CD4-positive, alpha-beta T cell (primary cell): Measurements from ENCODE around the gene PPARD. TPM values are rescaled to one million over a fixed set of nuclear protein-coding genes. Genes with fewer than 3 reads are reported as not detected.

Experiments
- ATAC-seq: fragments of 200-7000 bp; cut with Tn5 transposase; one replicate; pipeline ENCODE4 v1.10.0; 2022; ENCODE audit warnings: mild to moderate bottlenecking; ENCODE audit not compliant: poor library complexity
- CTCF ChIA-PET: fragments of 350-600 bp; sonication (Branson Sonifier 250); formaldehyde crosslinking; loops from one replicate; lab custom pipeline; 2021; ENCODE audit warnings: antibody characterized with exemption, inconsistent platforms; lab: Charles Lee
- POLR2A ChIA-PET: fragments of 350-600 bp; sonication (Branson Sonifier 250); formaldehyde crosslinking; loops from one replicate; lab custom pipeline; 2021; ENCODE audit warnings: antibody characterized with exemption, inconsistent platforms; lab: Charles Lee
- DNase-seq, 14 experiments: peaks; one replicate each; pipeline ENCODE4 v3.0.0-alpha.2; 2013 to 2020; ENCODE audit warnings: mixed read lengths in 2 of 14
- H3K27ac ChIP-seq, 2 donors: one replicate each; pipeline versions ENCODE4 v1.5.1 to v1.7.0; 2013; ENCODE audit warnings: low read length in 2 of 2, low read depth in 1 of 2, mild to moderate bottlenecking in 1 of 2
- H3K27me3 ChIP-seq, 2 experiments: 1 replicate in 1 of 2; 2 replicates in 1 of 2; pipeline versions ENCODE4 v1.6.1 to v1.7.0; 2013; ENCODE audit warnings: low read length in 2 of 2, control low read depth in 1 of 2, mild to moderate bottlenecking in 1 of 2, moderate library complexity in 1 of 2; ENCODE audit not compliant: insufficient read depth in 2 of 2, control insufficient read depth in 1 of 2
- H3K36me3 ChIP-seq: one replicate; pipeline ENCODE4 v1.6.1; 2013; ENCODE audit warnings: low read length, control low read depth; ENCODE audit not compliant: insufficient read depth
- H3K4me1 ChIP-seq: one replicate; pipeline ENCODE4 v1.6.1; 2013; ENCODE audit warnings: low read length, control low read depth; ENCODE audit not compliant: insufficient read depth
- H3K4me3 ChIP-seq: one replicate; pipeline ENCODE4 v1.5.1; 2013; ENCODE audit warnings: mild to moderate bottlenecking, low read length, moderate library complexity
- H3K9me3 ChIP-seq, 2 experiments: 1 replicate in 1 of 2; 2 replicates in 1 of 2; pipeline versions ENCODE4 v1.6.1 to v1.7.0; 2013; ENCODE audit warnings: low read length in 2 of 2, mild to moderate bottlenecking in 2 of 2, control low read depth in 1 of 2, moderate library complexity in 1 of 2; ENCODE audit not compliant: control insufficient read depth in 1 of 2, insufficient read depth in 1 of 2
- H3K27ac Mint-ChIP-seq: one replicate; pipeline ENCODE4 v1.8.0; 2020; ENCODE audit warnings: mixed read lengths
- H3K27me3 Mint-ChIP-seq: one replicate; pipeline ENCODE4 v1.8.0; 2021; ENCODE audit warnings: mixed read lengths
- H3K36me3 Mint-ChIP-seq: one replicate; pipeline ENCODE4 v1.8.0; 2021; ENCODE audit warnings: low read depth, mixed read lengths
- H3K4me1 Mint-ChIP-seq: one replicate; pipeline ENCODE4 v1.8.0; 2021; ENCODE audit warnings: low read depth, mixed read lengths
- H3K4me3 Mint-ChIP-seq: one replicate; pipeline ENCODE4 v1.8.0; 2020; ENCODE audit warnings: mild to moderate bottlenecking, mixed read lengths
- H3K9me3 Mint-ChIP-seq: one replicate; pipeline ENCODE4 v1.8.0; 2020; ENCODE audit warnings: mixed read lengths
- CTCF ChIP-seq: fragments of 200-600 bp; IDR thresholded peaks from one replicate; pipeline ENCODE4 v1.8.0; 2022; ENCODE audit warnings: antibody characterized with exemption, mild to moderate bottlenecking
- intact Hi-C, 2 experiments: fragments of 100-400 bp; cut with DNase I in 1 of 2; cut with micrococcal nuclease in 1 of 2; formaldehyde crosslinking; loops; one replicate each; pipeline versions ENCODE4 v1.15.1 to v1.9.0; 2023 to 2025; cut with DNase I, micrococcal nuclease
- total RNA-seq, 174 experiments: library from RNA in 2 of 174; stranded (reverse) in 2 of 174; gene quantifications; one replicate each; pipeline ENCODE4 v1.2.3 and lab custom pipeline; 2021 to 2026

Gene PPARD
- total RNA-seq, 2 experiments from 2014 or later: 34.1 to 37.0 TPM

GRCh38 chr6:35295036-35295435, 47.3 kb upstream of the PPARD start:
- H3K36me3 Mint-ChIP-seq: peaks cover 86% of the 10 kb centered on the region
- Histone ChIP-seq H3K36me3 (peaks cover 63% of the 10 kb centered on the region), H3K4me3 (no peak overlapping the region), H3K4me1 (peaks cover 29% of the 10 kb centered on the region), H3K9me3 (no peaks in the 10 kb centered on the region), H3K27ac (no peak overlapping the region), H3K27me3 (no peaks in the 10 kb centered on the region)
- TF ChIP-seq CTCF: no peak
- DNase-seq (no peak), ATAC-seq (no peak)
- ChIA-PET POLR2A (interaction anchor here (9.2 kb wide), 1 partner anchor 32 kb away, joined by 94 read pairs; no protein-coding TSS in a partner anchor), CTCF (interaction anchor here (2.3 to 7.9 kb wide), 5 partner anchors 32 to 173 kb away, joined by 6 to 75 read pairs (median 23); partner anchors contain the start of genes FANCE, PPARD and RPL10A)
- peaks cover 29% of the 10 kb centered on the region for H3K4me1 Mint-ChIP-seq
- no peak overlapping the region for H3K27ac Mint-ChIP-seq
- no peaks in the 10 kb centered on the region for H3K9me3 Mint-ChIP-seq
- no peak overlapping the region for H3K4me3 Mint-ChIP-seq
- intact Hi-C loops: loop anchor here in 1 of 2 experiments (2.0 to 5.0 kb wide), 2 partner anchors 47 to 442 kb away; partner anchors contain the start of genes ARMC12 and PPARD
- no peaks in the 10 kb centered on the region for H3K27me3 Mint-ChIP-seq

GRCh38 chr6:35295521-35296315, 46.6 kb upstream of the PPARD start:
- no peak overlapping the region for H3K27ac ChIP-seq
- H3K9me3 ChIP-seq: no peaks in the 10 kb centered on the region
- no peaks in the 10 kb centered on the region for H3K9me3 Mint-ChIP-seq
- ChIA-PET POLR2A (interaction anchor here (0.9 to 9.2 kb wide), 6 partner anchors 15 to 172 kb away, joined by 3 to 94 read pairs (median 10); partner anchors contain the start of genes FANCE, PPARD and RPL10A), CTCF (interaction anchor here (1.0 to 7.9 kb wide), 7 partner anchors 15 to 172 kb away, joined by 3 to 75 read pairs (median 20); partner anchors contain the start of genes FANCE, PPARD and RPL10A)
- H3K36me3 ChIP-seq: peaks cover 60% of the 10 kb centered on the region
- intact Hi-C loops: loop anchor here in 1 of 2 experiments (2.0 to 5.0 kb wide), 2 partner anchors 47 to 441 kb away; partner anchors contain the start of genes ARMC12 and PPARD
- no peak for TF ChIP-seq CTCF
- ATAC-seq (no peak), DNase-seq (no peak)
- H3K36me3 Mint-ChIP-seq: peaks cover 85% of the 10 kb centered on the region
- H3K4me3 Mint-ChIP-seq: no peak overlapping the region
- H3K27ac Mint-ChIP-seq: no peak overlapping the region
- H3K4me1 ChIP-seq: peaks cover 36% of the 10 kb centered on the region
- H3K27me3 Mint-ChIP-seq: no peaks in the 10 kb centered on the region
- H3K27me3 ChIP-seq: no peaks in the 10 kb centered on the region
- peaks cover 35% of the 10 kb centered on the region for H3K4me1 Mint-ChIP-seq
- H3K4me3 ChIP-seq: no peak overlapping the region

- no peak overlapping the region for H3K4me3 ChIP-seq
- peaks cover 76% of the 10 kb centered on the region for H3K36me3 Mint-ChIP-seq
- H3K27ac ChIP-seq: peak overlapping the region in 1 of 2 donors; percentile 88
Observed at GRCh38 chr6:35296931-35297600, 45.3 kb upstream of the PPARD start.

More at GRCh38 chr6:35296931-35297600, 45.3 kb upstream of the PPARD start:
- Mint-ChIP-seq H3K27ac (peak overlapping the region; percentile 96), H3K9me3 (no peaks in the 10 kb centered on the region), H3K4me1 (peaks cover 49% of the 10 kb centered on the region), H3K27me3 (no peaks in the 10 kb centered on the region), H3K4me3 (peak overlapping the region; percentile 87)
- H3K36me3 ChIP-seq: peaks cover 46% of the 10 kb centered on the region
- TF ChIP-seq CTCF: no peak
- CTCF ChIA-PET: interaction anchor here (0.6 to 7.9 kb wide), 13 partner anchors 14 to 255 kb away, joined by 3 to 75 read pairs (median 6); partner anchors contain the start of genes FANCE, PPARD and RPL10A
- peaks cover 49% of the 10 kb centered on the region for H3K4me1 ChIP-seq
- ATAC-seq (no peak), DNase-seq (no peak)
- no peaks in the 10 kb centered on the region for H3K27me3 ChIP-seq
- no peaks in the 10 kb centered on the region for H3K9me3 ChIP-seq
- POLR2A ChIA-PET: interaction anchor here (0.5 to 9.2 kb wide), 12 partner anchors 14 to 265 kb away, joined by 3 to 94 read pairs (median 7); partner anchors contain the start of genes FANCE, PPARD and ZNF76
- intact Hi-C loops: loop anchor here (1.0 to 5.0 kb wide), 4 partner anchors 30 to 255 kb away; partner anchors contain the start of genes RPL10A (in 2 of the 2) and PPARD (in 1 of the 2)
